VCaP (cell line): Measurements from ENCODE around the gene DBH.
"Not testable (repeated sequence)": the region's sequence is repeated elsewhere in the genome, so short reads cannot be mapped to it uniquely, and the experiment has no call there.

Source experiments
- H3K27ac ChIP-seq: fragments of 450-650 bp; 2 replicates; pipeline ENCODE4 v1.5.1; 2017
- CTCF ChIP-seq: fragments of 450-650 bp; conservative IDR thresholded peaks from 2 replicates; pipeline ENCODE4 v1.5.1; 2017; ENCODE audit warnings: mild to moderate bottlenecking, moderate library complexity

The DBH gene

GRCh38 chr9:133669182-133669801 is 33.1 kb downstream of the DBH start:
- no peak overlapping the region for H3K27ac ChIP-seq
- no peak for TF ChIP-seq CTCF

- TF ChIP-seq CTCF = no peak
- no peak overlapping the region for H3K27ac ChIP-seq
These were observed 34.3 kb downstream of the DBH start for GRCh38 chr9:133670466-133670865.

GRCh38 chr9:133671371-133671770 is 35.2 kb downstream of the DBH start:
- no peak overlapping the region for H3K27ac ChIP-seq
- no peak for TF ChIP-seq CTCF

GRCh38 chr9:133672503-133673257 is 36.5 kb downstream of the DBH start:
- no peak overlapping the region for H3K27ac ChIP-seq
- no peak for TF ChIP-seq CTCF

GRCh38 chr9:133673258-133673655 is 37.1 kb downstream of the DBH start:
- no peak overlapping the region for H3K27ac ChIP-seq
- TF ChIP-seq CTCF = no peak

- no peak overlapping the region for H3K27ac ChIP-seq
- no peak for TF ChIP-seq CTCF
These were observed 37.9 kb downstream of the DBH start for GRCh38 chr9:133674091-133674490.

- H3K27ac ChIP-seq = not testable (repeated sequence)
These were observed 39.6 kb downstream of the DBH start for GRCh38 chr9:133675796-133676195.

GRCh38 chr9:133676450-133676849 is 40.3 kb downstream of the DBH start:
- no peak for TF ChIP-seq CTCF
- H3K27ac ChIP-seq = no peak overlapping the region
